Measurements from ENCODE around the gene GRIA3. TPM values are rescaled to one million over a fixed set of nuclear protein-coding genes. Genes with fewer than 3 reads are reported as not detected.

Gene GRIA3
- under 1 TPM in 5 of 7 donors, not detected in 2; 0.17 to 0.61 (median 0.32) TPM for total RNA-seq
- polyA plus RNA-seq = under 1 TPM; 0.10 to 0.24 (median 0.20) TPM
- long read RNA-seq, donor 1 = 0 reads
- long read RNA-seq, donor 2 = 0 reads

DNA sequence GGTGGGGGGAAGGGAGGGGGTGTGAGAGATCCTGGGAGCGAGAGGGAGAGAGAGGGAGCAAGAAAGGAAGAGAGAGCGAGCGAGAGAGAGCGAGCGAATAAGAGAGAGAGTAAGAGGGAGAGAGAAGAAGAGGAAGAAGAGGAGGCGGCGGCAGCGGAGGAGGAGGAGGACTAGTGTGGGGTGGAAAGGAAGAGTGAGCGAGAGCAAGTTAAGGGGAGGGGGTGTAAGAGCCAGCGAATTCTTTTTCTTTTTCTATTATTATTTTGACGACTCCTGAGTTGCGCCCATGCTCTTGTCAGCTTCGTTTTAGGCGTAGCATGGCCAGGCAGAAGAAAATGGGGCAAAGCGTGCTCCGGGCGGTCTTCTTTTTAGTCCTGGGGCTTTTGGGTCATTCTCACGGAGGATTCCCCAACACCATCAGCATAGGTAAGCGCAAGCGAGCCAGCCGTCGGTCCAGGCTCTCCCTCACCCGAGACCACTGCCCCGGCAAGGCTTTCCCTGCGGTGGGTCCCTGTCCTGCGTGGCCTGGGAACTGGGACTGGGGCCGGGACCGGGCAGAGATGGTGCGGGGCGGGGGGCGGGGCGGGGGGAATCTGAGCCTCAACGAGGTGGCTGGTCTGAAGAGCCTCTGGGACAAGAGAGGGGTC, at the start of gene GRIA3:
Gene GRIA3, plus strand, starts transcription at position 60 of the 647 bp plus-strand sequence. Its CDS starts 258 bp downstream, at position 318.
- Histone ChIP-seq H3K9me3 (no peaks in the 10 kb centered on the region), H3K4me3 (peak within 1 kb of the TSS in 2 of 8 donors; percentile 21 to 28), H3K36me3 (no peaks in the 10 kb centered on the region), H3K27me3 (replicated peaks in 1 of 7) (peaks cover 0 to 45% (median 7%) of the 10 kb centered on the region in 7 donors), H3K27ac (no peak within 1 kb of the TSS), H3K4me1 (peaks cover 0 to 8% (median 0%) of the 10 kb centered on the region in 6 donors)
- 2 to 32% (median 4%) methylated on average over 17 to 33 of the region's 33 CpGs for WGBS, 5 donors
- intact Hi-C loops (cut with DNase I; ENCODE audit: low total_unique reads) = no loop called here
- TF ChIP-seq, protein P1, sequence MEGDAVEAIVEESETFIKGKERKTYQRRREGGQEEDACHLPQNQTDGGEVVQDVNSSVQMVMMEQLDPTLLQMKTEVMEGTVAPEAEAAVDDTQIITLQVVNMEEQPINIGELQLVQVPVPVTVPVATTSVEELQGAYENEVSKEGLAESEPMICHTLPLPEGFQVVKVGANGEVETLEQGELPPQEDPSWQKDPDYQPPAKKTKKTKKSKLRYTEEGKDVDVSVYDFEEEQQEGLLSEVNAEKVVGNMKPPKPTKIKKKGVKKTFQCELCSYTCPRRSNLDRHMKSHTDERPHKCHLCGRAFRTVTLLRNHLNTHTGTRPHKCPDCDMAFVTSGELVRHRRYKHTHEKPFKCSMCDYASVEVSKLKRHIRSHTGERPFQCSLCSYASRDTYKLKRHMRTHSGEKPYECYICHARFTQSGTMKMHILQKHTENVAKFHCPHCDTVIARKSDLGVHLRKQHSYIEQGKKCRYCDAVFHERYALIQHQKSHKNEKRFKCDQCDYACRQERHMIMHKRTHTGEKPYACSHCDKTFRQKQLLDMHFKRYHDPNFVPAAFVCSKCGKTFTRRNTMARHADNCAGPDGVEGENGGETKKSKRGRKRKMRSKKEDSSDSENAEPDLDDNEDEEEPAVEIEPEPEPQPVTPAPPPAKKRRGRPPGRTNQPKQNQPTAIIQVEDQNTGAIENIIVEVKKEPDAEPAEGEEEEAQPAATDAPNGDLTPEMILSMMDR (IDR thresholded peaks at IDR 0.05 in 8 of 11, conservative IDR thresholded peaks at IDR 0.05 in 3 of 11) = no peak
- TF ChIP-seq POLR2A (IDR thresholded peaks at IDR 0.05) = no peak
- no peak for TF ChIP-seq POLR2AphosphoS5 (IDR thresholded peaks at IDR 0.05)
- DNase-seq = no peak

DNA sequence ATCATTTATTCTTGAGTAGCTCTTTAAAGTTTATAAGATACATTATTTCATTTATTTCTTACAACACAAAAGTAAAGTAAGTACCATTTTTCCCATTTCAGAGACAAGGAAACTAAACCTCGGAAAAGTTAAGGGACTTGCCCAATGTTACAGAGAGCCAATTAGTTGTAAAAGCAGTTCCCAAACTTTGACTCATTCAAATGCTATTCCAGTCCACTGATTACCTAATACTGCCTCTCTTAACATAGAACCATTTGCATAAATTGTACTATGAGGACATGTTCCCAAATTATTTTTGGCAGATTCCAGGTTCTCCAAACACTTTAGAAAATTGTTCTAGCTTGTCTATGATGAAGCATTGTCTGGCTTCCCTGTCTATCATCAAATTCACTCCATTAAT, 45.6 kb upstream of the GRIA3 start:
- H3K4me3 ChIP-seq = no peak overlapping the region
- TF ChIP-seq, protein P1 (IDR thresholded peaks at IDR 0.05 in 8 of 11, conservative IDR thresholded peaks at IDR 0.05 in 3 of 11) = no peak
- TF ChIP-seq POLR2AphosphoS5 (IDR thresholded peaks at IDR 0.05) (no peak), POLR2A (IDR thresholded peaks at IDR 0.05) (no peak)
- no peaks in the 10 kb centered on the region for H3K4me1 ChIP-seq
- no peak for DNase-seq
- H3K27me3 ChIP-seq (replicated peaks in 1 of 7) = no peaks in the 10 kb centered on the region
- no peak overlapping the region for H3K27ac ChIP-seq
- no peaks in the 10 kb centered on the region for H3K9me3 ChIP-seq
- intact Hi-C loops (cut with DNase I; ENCODE audit: low total_unique reads) = no loop called here
- WGBS, 5 donors = 75 to 91% (median 77%) methylated on average over 1 of the region's 1 CpG
- no peaks in the 10 kb centered on the region for H3K36me3 ChIP-seq

DNA sequence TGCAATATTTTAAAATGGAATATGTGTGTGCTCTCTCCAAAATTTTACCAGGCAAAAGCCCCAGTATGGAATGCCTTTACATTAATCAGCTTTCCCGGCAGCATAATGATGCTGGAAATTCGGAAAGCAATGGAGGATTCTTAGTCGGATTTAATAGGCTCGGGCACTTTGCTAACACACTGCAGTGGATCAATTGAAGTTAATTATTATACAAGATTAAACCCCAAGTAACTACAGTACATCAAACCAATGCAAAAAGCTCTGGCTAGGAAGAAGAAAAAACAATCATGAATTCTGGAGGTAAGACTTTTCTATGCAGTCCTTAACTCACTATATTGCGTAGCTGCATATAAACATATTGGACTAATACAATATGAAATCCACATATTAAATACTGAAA, 43.6 kb upstream of the GRIA3 start:
- DNase-seq = no peak
- TF ChIP-seq, protein P1 (IDR thresholded peaks at IDR 0.05 in 8 of 11, conservative IDR thresholded peaks at IDR 0.05 in 3 of 11) = no peak
- TF ChIP-seq POLR2A (IDR thresholded peaks at IDR 0.05) (no peak), POLR2AphosphoS5 (IDR thresholded peaks at IDR 0.05) (no peak)
- WGBS, 5 donors = 84 to 95% (median 91%) methylated on average over 5 of the region's 5 CpGs
- H3K36me3 ChIP-seq = no peaks in the 10 kb centered on the region
- no peaks in the 10 kb centered on the region for H3K4me1 ChIP-seq
- no peak overlapping the region for H3K4me3 ChIP-seq
- intact Hi-C loops (cut with DNase I; ENCODE audit: low total_unique reads) = no loop called here
- H3K9me3 ChIP-seq = no peaks in the 10 kb centered on the region
- H3K27ac ChIP-seq = no peak overlapping the region
- no peaks in the 10 kb centered on the region for H3K27me3 ChIP-seq (replicated peaks in 1 of 7)

DNA sequence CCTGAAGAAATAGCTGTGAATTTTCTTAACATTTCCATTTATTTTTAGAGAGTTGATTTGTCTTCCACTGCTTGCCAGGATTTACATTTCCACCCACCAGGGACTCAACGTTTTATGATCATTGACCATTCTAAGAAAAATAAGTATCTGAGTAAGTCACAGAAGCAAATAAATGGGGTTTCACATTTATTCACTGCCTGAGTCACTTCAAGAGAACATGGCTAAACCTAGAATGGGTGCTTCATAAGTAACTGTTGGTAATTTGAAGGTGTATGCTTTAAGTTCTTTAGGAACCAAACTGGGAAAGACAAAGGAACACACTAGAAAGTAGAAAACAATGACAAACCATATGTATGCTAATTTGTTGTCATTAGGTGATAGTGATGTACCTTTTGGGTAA, 43.2 kb upstream of the GRIA3 start:
- Histone ChIP-seq H3K4me1 (no peaks in the 10 kb centered on the region), H3K36me3 (no peaks in the 10 kb centered on the region), H3K9me3 (no peaks in the 10 kb centered on the region), H3K27ac (no peak overlapping the region), H3K4me3 (no peak overlapping the region), H3K27me3 (replicated peaks in 1 of 7) (no peaks in the 10 kb centered on the region)
- 35 to 66% (median 55%) methylated on average over 1 of the region's 1 CpG for WGBS, 5 donors
- DNase-seq = no peak
- TF ChIP-seq POLR2AphosphoS5 (IDR thresholded peaks at IDR 0.05) (no peak), POLR2A (IDR thresholded peaks at IDR 0.05) (no peak)
- TF ChIP-seq, protein P1 (IDR thresholded peaks at IDR 0.05 in 8 of 11, conservative IDR thresholded peaks at IDR 0.05 in 3 of 11) = no peak
- intact Hi-C loops (cut with DNase I; ENCODE audit: low total_unique reads) = no loop called here
